Activated CD4-positive, CD25-positive, alpha-beta regulatory T cell treated with anti-CD3 and anti-CD28 coated beads, Interleukin-2, amount 50 U/mL, for 16 hours (primary cell): ENCODE data around the gene SAMD8.
"Not testable (repeated sequence)": the region's sequence is repeated elsewhere in the genome, so short reads cannot be mapped to it uniquely, and the experiment has no call there.

Experiments used
- DNase-seq: peaks from one replicate; pipeline ENCODE4 v3.0.0-alpha.2; 2020; ENCODE audit warnings: low read depth, low spot score

SAMD8 gene

DNA sequence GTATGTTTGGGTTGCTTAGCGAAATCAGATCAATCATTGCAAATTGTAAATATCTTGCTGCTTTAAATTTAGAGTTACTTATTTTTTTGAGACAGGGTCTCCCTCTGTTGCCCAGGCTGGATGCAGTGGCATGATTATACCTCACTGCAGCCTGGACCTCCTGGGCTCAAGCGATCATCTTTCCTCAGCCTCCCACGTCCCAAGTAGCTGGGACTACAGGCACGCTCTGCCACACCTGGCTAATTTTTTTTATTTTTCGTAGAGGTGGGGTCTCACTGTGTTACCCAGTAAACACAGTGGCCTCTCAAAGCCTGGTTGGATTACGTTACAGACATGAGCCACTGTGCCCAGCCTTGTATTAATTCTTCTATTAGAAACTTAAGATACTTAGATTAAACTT lies 100.9 kb downstream of the SAMD8 start:
- DNase-seq = no peak

DNA sequence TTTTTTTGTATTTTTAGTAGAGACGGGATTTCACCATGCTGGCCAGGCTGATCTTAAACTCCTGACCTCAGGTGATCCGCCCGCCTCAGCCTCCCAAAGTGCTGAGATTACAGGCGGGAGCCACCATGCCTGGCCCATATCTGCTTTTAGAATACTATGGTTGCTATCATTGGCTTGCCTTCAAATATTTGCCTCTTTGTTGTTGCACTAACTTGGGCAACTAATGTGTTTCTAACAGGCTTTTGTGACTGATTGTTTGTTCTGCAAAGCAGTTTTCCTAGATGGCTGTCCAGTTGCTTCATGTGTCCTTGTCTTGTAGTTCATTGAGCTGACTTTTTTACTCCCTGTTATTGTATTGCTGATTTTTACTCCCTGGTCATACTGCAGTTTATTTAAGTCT lies 108.8 kb downstream of the SAMD8 start:
- no peak for DNase-seq

- not testable (repeated sequence) for DNase-seq
Observed at GRCh38 chr10:75221492-75221891, 110.0 kb downstream of the SAMD8 start.

GRCh38 chr10:75223507-75223906 lies 112.1 kb downstream of the SAMD8 start:
- DNase-seq = no peak

DNA sequence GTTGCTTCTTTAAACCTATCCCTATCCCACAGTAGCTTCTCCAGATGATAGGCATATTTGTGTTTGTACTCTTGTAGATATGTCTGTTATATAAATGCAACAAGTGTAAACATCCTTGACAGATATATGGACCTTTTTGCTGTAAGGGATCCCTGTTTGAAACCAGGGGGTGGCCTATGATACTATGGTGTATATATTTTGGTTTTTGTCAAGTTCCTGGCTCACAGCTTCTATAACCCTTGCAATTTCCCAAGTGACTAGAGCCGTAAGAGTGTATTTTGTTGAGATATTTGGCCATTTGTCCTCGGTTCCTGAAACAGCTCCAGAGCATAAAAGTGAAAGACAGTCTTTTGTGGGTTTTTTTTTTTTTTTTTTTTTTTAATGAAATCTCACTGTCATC lies 114.6 kb downstream of the SAMD8 start:
- DNase-seq = no peak

DNA sequence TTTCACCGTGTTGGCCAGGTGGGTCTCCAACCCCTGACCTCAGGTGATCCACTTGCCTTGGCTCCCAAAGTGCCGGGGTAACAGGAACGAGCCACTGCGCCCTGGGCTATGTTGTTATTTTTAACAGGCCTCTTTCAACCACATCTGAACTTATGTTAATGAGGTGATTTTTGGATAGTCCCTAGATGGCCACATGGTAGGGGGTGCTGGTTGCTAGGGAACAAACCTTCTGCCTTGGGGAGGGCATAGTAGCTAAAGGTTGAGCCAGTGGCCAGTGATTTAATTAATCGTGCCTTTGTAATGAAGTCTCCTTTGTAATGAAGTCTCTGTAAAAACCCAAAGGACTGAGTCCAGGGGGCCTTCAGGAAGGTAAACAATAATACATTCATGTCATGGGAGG lies 115.2 kb downstream of the SAMD8 start:
- DNase-seq = no peak

GRCh38 chr10:75228278-75228677 lies 116.8 kb downstream of the SAMD8 start:
- no peak for DNase-seq

DNA sequence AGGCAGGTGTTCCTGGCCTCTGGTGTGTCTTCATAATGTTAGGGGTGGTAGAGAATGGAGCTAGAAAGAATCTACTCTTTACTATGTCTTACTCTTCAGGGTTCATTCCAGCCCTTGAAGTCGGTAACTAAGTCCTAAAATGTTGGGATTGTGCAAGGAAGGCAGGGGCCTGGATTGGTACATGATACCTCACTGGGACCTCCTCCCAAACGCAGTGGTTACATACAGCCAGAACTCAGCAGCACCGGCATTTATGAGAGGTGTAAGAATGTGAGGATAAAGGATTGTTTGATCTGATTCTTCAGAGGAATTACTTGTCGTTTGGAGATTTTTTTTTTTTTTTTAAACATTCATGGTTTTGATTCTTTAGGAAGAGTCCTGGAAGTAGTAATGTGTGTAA lies 117.4 kb downstream of the SAMD8 start:
- DNase-seq = no peak

DNA sequence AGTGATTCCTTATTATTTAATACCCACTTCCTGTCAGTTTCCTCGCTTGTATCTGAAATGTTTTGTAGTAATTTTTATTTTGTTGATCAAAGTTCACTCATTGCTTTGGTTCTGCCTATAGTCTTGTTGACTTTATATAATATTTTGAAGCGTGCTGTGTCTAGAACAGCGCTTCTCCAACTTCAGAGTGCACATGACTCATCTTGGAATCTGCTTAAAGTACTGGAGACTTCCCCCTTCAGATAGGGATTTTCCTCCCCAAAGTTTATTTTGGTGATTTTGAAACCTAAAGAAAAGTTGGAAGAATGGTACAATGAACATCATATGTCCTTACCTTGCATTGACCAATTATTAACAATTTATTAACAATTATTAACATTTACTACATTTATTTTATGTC lies 118.5 kb downstream of the SAMD8 start:
- DNase-seq = no peak

GRCh38 chr10:75230600-75231038 lies 119.2 kb downstream of the SAMD8 start:
- peak; percentile 89 for DNase-seq
